TTC549 (cell line): ENCODE data around the gene SUSD3.
"Not testable (repeated sequence)": the region's sequence is repeated elsewhere in the genome, so short reads cannot be mapped to it uniquely, and the experiment has no call there.

Source experiments
- FAIRE-seq: peaks from 2 replicates; lab custom pipeline; 2012; peaks lifted over from hg19 to GRCh38; lab: Jason Lieb, UNC

Gene SUSD3

DNA sequence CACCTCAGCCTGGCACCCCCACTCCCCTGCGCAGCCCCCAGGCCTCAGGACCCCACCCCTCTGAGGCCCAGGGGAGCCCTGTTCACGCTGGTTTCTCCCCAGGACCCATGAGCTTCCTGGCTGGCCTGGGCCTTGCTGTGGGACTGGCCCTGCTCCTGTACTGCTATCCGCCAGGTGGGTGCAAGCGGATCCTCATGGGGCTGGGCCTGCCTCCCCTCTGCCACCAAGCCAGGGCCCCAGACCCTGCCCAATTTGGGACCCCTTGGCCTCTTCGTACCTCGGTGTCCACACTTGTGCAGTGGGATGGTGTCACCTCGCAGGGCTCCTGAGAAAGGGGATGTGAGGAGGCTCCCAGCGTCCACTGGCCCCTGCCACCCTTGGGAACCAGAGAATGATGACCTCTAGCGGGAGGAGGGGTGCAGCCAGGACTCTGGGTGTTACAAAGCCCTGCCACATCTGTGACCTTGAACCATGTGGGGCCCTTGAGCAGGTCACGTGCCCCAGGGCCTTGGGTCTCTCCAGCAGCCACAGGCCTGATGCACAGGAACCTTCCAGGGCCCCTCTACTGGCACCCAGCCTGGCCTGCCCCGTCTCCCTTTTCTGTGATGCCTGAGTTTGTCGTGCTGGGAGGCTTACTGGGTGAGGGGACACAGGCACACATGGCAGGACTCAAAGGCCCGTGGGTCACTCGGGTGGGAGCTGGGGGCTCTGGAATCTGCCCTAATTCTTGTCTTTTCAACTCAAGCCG lies 53.8 kb downstream of the SUSD3 start:
- no peak for FAIRE-seq

DNA sequence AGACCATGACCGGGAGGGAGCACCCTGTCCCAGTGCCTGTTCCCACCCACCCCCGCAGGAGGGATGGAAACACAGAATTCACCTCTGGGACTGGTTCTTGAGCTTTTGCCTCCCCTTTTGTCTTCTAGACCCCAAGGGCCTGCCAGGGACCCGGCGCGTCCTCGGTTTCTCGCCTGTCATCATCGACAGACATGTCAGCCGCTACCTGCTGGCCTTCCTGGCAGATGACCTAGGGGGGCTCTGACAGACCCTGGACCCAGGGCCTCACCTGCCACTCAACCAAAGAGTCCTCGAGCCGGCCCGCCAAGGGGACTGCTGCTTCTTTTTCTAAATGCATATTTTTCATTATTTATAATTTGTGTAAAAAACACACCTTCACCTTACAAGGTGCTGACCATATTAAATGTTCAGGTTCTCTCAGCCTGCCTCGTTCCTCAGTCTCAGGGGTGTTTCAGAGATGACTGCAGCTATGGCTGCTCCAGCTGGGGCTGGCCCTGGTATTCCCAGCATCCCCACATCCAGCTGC lies 54.4 kb downstream of the SUSD3 start:
- FAIRE-seq: no peak

DNA sequence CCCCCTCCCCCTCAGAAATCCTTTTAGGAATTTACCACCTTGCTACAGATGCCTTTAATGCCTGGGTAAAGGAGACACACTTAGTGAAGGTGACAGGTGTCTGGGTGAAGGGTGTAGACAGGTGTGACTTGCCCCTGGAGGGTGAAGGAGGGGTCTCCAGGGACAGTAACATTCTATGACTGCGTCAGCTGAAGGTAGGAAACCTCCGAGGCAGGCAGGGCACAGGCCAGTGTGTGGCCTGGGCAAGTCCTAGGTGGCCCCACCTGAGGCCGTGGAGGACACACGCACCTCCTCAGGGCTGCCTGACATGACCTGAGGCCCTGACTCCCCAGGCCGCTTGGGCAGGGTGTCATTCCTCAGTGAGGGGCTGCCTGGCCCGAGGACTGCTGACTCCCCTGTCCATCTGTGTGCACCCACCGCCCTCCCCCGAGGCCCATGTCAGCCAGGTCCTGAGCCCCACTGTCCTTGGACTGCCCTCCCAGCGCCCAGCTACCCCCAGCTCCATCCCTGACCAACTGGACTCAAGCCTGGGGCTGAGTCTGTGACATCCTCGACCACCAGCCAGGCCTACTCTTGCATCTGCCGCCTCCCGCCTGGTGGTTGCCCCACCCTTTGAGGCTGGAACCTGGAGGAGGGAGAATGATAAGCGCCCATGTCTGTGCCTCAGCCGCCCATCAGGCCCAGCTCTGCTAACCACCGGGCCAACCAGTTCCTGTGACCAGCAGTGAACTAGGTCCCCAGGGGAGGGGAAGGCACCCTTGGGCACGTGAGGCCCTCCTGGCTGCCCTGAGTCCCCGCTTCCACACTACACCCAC lies 55.9 kb downstream of the SUSD3 start:
- FAIRE-seq: no peak

DNA sequence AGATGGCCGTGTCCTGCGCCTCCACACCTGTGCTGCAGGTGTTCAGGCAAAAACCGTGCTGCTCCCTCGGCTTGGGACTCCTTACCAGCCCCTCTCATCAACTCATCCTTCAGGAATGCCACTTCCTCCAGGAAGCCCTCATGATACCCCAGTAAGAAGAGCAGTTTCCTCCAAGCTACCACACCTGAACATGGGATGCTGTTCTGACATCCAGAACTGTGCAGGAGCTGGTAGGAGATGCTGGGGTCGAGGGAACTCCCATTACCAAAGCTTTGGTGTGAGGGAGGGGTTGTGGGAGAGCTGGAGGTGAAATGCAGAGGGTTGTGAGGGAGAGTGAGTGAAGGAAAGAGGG lies 56.5 kb downstream of the SUSD3 start:
- FAIRE-seq: no peak

DNA sequence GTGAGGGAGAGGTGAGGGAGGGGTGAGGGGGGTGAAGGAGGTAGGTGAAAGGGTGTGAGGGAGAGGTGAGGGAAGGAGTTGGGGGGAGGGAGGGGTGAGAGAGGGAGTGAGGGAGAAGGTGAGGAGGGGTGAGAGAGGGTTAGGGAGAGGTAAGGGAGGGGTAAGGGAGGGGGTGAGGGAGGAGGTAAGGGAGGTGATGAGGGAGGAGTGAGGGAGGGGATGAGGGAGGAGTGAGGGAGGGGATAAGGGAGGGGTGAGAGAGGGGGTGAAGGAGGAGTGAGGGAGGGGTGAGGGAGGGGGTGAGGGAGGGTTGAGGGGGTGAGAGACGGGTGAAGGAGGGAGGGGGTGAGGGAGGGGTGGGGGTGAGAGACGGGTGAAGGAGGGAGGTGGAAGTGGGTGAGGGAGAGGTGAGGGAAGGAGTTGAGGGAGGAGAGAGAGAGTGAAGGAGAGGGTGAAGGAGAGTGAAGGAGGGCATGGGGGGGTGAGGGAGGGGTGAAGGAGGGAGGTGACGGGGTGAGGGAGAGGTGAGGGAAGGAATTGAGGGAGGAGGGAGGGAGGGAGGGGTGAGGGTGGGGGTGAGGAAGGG lies 57.1 kb downstream of the SUSD3 start:
- no peak for FAIRE-seq

DNA sequence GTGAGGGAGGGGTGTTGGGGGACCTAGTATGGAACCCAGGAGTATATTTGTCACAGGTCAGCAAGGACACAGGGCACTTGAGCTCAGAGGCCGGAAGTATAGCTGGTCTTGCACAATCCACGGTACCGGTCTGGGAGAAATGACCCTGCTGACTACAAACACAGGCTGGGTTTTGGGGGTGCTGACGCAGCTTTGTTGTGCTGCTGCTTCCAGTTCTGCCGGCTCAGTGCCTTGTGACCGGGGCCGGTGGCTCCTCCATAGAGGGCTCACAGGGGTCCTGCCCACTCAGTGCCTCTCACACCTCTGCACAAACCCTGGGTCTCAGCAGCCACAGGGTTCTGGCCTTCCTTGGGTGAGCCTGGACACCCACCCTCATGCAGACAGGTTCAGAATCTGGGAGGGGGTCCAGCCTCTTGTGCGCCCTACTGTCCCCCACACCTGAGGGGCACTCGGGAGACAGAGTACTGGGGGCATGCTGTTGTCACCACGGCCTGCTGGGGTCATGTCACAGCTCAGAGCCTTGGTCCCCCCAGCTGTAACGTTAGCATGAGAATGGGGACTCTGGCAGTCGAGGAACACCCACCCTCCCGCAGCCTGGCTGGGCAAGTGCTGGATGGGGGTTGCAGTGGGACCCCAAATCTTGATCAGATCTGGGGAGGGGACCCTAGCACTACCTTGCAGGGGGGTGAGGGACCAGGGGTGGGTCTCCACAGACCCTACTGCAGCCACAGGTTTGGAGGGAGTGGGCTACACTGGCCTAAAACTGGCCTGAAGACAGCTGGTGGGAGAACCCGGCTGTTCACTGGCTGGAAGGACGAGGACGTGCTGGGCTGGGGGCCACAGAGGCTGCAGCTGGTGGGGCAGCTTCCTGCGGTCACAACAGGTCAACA lies 57.8 kb downstream of the SUSD3 start:
- FAIRE-seq: no peak

DNA sequence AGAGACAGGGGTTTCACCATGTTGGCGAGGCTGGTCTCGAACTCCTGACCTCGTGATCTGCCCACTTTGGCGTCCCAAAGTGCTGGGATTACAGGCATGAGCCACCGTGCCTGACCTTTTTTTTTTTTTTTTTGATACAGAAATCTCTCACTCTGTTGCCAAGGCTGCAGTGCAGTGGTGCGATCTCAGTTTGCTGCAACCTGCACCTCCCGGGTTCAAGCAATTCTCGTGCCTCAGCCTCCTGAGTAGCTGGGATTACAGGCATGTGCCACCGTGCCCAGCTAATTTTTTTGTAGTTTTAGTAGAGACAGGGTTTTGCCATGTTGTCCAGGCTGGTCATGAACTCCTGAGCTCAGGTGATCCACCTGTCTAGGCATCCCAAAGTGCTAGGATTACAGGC lies 59.0 kb downstream of the SUSD3 start:
- FAIRE-seq: not testable (repeated sequence)

DNA sequence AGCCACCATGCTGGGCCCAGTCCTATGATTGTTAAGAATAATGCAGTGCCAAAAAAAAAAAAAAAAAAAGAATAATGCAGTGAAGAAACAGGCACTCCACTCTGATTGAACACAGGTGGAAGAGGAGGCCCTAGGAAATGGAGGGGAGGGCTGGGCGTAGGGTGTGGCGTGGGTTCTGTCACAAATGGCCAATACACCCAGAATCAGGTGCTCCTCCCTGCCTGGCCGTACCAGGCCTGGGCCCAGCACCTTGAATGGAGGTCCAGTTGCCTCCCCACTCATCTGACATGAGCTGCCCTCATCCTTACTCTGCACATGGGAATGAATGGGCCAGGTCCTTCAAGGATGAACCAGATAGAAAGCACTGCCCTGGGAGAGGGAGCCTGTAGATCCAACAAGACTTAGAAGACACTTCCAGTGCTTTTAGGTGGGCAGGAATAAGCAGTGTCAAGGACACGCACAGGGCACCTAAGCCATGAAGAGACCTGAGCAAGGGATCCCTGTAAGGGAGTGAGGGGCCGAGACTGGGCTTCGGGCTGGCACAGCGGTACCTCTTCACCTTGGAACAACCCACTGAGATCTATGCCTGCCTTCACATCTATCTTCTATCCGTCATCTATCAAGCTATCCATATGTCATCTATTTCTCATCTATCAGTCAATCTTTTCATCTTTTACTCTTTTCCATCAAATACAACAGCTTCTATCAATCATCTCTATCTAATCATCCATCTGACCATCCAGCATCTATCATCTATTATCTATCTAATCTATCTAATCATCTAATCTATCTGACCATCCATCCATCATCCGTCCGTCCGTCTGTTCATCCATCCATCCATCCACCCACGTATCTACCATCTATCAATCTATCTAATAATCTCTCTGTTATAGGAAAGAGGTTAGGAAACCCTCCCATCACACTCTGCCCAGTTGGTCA lies 59.7 kb downstream of the SUSD3 start:
- no peak for FAIRE-seq

DNA sequence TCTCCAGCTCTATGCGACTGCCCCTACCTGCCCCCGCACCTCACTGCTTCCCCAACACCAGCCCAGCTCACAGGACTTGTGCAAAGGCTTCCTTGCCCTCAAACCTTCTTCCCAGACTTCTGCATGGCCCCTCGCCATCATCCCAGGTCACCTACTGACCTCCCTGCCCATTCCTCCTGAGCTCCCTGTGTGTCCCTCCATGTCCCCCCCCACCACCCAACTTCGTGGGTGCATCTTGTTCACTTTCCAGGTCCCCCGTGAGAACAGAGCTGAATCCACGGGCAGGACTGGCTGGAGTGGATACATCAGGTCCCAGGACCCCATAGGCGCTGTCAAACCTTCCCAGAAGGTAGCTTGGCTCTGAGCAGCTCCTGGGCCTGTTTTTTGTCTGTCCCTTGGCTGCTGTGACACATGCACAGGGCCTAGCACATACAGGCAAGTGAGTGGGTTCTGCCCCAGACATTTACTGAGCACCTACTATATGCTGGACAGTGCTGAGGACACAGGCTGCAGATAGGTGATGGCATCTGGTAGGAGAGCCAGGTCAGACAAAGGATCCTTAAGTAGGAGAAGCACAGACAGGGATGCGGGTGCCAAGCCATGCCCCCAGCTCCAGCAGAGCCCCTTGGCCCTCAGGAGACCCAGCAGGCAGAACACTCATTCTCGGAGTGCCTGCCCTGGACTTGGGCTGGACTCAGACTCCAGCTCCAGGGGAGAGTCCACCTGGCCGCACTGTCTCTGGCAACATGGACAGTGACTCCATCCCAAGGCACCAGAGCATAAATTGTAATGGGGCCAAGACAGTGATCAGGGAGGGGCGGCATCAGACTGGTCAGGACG lies 60.6 kb downstream of the SUSD3 start:
- no peak for FAIRE-seq

DNA sequence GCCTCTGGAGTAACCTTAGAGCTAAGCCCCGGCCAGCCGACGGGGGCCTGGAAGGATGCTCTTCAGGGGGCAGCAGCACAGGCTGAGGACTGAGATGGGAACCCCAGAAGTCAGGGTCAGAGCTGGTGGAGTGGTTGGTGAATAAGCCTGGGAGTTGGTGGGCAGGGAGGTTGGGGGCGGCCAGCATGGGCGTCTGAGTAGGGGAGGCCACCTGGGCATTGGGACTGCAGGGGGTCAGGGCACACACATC lies 61.1 kb downstream of the SUSD3 start:
- FAIRE-seq: no peak

DNA sequence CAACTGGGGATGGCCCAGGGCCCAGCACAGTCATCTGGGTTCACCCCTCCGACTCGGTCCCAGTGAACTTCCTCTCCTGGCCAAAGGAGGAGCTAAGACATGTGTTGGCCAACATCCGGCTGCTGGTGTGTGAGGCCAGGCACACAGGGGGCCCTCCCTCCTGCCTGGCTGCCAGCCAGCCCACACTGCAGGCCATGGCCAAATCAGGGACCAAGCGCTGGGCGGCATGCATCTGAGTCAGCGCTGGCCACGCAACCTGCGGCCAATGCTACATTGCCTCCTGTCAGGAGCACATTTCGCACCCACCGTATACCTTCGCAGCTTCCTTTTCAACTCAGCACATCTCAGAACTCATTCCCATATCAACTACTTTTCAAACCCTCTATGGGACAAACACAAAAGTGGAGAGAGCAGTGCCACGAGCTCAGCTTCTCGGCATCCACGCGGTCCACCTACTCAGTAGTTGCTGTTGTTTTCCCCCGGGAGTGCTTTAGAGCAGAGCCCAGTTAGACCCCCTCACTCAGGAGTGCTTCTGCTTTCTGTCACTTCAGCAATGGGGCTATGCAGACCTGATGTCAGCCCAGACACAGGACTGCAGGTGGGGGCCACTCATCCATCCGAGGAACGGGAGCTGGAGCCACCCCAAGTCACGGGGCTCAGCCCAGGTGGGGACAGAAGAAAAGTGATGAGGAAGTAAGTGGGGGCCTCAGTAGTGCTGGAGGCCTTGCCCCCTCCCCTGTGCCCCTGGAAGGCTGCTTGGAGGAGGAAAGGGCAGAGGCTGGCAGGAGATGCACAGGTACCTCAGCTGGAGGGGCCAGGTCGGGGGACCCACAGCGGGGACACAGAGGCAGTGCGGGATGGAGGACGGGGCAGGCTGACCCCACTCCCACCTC lies 61.7 kb downstream of the SUSD3 start:
- no peak for FAIRE-seq

DNA sequence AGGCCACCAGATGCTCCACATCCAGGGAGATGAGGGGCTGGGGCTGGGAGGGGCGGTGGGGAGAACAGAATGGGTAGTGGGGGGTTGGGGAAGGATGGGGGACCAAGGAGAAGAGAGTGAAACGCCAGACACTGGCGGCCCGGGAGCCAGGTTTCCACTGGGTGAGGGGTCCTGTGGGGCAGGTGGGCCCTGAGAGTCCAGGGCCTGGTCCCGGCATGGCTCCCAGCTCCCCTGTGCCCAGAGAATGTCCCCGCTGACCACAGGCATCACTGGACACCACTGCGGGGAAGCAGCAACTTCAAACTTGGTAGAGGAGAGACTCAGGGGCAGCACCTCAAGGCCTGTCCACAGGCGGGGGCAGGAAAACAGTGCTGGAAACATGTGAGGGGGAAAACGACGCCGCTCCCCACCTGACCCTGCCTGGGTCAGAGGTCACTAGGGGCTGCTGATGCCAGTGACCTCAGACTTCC lies 62.4 kb downstream of the SUSD3 start:
- FAIRE-seq: no peak

DNA sequence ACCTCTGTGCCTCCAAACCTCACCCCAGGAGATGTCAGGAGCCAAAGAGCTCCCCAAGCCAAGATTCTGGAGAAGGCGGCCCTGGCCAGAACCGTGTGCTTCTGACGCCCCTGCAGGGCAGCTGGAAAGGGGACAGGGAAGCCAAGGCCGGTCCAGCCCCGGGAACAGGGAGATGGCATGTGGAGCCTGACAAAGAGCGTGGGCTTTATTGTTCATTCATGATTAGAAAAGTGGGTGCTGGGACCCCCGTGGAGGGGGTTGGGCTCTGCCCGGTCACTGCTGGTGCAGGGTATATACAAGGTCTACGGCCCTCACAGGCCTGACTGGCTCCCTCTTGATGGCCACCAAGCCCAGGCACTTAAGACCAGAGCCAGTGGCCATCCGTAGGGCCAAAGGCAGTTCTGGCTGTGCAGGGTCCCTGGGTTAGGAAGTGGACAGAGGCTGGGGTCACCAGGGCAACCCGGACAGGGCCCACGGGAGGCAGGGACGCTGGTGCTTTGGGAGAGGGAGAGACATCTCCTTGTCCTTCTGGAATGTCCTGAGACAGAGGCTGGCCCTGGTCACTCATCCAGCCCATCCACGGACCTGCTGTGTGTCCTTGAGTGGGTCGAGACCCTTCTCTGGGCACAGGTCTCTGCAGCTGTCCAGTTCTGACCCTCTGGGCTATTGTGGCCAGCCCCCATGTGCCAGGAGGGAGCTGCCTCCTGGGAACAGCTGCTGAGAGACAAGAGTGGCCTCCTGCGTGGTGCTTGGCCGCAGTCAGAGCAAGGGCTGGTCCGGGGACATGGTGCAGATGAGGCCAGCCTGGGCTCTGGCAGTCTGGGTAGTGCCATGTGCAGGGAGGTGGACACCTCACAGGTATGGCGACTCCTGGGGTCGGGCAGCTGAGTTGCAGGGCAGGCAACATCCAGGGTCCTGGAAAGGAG lies 63.1 kb downstream of the SUSD3 start:
- FAIRE-seq: no peak

DNA sequence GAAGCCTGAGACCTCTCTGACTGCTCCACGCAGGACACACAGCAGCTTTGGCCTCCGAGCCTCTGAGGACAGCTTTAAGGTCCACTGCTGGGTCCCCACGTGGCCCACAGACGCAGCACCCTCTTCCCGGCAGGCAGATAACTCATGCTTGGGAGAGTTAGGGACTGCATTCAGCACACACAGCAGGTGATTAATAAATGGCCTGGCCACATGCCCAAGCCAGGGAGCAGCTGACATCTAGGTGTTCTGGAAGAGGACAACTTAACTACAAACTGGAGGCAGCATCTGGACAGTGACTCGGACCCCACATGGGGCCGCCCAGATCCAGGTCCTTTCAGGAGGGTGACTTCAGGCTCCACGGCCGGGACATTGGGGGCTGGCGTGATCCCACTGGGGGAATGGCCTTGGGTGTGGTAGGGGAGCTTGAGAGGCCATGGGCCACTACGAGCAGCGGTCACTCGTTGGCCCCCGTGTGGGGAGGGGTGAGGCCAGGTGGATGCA lies 64.3 kb downstream of the SUSD3 start:
- FAIRE-seq: no peak

DNA sequence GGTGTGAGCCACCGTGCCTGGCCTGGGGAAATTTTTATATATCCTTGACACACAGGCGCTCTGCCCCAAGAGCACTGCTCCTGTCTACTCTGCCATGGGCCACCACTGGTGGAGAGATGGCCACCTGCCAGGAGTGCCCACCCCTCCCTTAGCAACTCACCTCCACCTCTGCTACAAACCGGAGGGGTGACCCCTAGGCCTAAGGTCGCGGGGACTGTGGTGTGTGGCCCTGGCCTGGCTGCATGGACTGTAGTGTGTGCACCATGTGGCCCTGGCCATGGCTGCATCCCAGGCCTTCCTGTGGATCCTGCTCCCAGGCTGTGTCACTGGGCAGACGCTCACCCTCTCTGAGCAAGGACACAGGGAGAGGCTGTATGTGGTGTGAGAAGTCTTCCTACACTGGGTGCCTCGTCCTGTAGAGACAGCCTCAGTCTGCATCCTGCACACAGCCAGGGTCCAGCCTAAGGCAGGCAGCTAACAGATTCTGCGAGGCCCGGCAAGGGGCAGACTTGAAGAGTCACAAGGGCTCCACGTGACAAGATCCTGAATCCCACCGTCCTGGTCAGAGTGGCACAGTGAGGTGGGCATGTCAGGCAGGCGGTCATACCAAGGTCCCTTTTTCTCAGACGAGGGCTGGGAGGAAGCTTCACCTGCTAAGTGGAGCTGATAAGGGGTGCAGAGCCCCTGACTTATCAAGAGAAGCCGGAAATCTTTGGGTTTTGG lies 65.2 kb downstream of the SUSD3 start:
- FAIRE-seq: no peak

DNA sequence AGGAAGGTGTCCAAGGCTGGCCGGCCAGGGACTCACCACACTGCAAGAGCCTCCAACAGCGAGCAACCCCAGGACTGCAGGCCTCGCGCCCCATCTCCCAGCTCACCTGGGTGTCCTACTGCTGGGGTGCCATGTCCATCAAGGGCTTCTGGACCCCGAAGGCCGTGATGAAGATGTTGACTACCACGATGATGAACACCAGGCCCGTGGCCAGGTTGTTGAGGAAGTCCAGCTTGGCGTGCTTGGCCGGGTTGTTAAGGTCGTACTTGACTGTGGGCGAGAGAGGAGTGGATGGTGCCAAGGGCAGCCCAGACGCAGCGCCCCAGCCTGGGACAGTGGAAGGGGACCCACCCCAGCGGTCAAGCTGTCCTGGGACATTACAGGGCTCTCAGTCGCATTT lies 66.3 kb downstream of the SUSD3 start:
- FAIRE-seq: no peak

DNA sequence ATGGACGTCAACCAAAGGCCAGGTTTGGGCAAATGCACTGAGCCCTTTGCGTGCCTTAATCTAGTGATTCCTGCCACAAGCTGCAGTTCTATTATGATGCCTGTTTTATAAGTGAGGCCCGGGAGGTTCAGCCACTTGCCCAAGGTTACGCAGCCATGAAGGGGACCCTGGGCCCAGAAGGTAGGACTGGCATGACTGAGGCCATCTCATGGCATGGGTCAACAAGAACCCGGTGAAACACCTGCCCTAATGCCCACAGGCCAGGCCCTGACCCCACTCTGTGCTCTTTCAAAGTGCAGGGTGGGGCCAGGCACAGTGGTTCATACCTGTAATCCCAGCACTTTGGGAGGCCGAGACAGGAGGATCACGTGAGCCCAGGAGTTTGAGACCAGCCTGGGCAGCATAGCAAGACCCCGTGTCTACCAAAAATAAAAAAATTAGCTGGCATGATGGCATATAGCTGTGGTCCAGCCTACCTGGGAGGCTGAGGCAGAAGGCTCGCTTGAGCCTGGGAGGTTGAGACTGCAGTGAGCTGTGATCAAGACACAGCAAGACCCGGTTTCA lies 66.9 kb downstream of the SUSD3 start:
- FAIRE-seq: no peak
